ENCODE data around the gene ARMC3. TPM values are rescaled to one million over a fixed set of nuclear protein-coding genes. Genes with fewer than 3 reads are reported as not detected.

Gene ARMC3
- polyA plus RNA-seq, 3 donors: not detected

DNA sequence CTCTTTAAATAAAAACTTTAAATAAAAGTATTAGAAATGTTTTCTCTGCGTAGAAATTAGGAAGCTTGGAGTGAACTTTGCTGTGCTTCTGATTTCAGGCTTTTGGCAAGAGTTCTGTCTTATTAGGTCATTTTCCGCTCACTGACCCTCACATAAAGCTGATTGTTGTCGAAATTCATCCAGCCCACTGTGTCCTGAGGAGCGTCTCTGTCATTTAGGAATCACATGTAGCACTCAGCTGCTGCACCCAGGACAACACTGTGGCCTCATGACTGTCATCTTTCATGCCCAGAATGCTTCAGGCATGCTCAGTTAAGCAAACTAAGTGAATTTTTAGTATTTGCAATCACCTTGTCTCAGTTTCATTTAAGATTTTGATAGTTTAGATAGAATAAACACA, 109.7 kb downstream of the ARMC3 start:
- H3K9me3 ChIP-seq (replicated peaks in 1 of 2; ENCODE audit: control insufficient read depth in 1 of 2, insufficient read depth in 1 of 2, low read length in 2 of 2): no peaks in the 10 kb centered on the region
- H4K20me1 ChIP-seq (ENCODE audit: insufficient read depth, low read length): no peaks in the 10 kb centered on the region
- WGBS (ENCODE audit: insufficient coverage): 89% methylated on average over 3 of the region's 4 CpGs
- intact Hi-C loops (cut with micrococcal nuclease): no loop called here
- Mint-ChIP-seq H3K9me3 (peaks cover 0 to 4% (median 1%) of the 10 kb centered on the region in 7 donors), H3K27ac (no peak overlapping the region), H3K36me3 (no peaks in the 10 kb centered on the region), H3K4me1 (no peaks in the 10 kb centered on the region), H3K4me3 (no peak overlapping the region), H3K27me3 (ENCODE audit: low read depth in 3 of 3) (peaks cover 2 to 8% (median 5%) of the 10 kb centered on the region in 3 donors)
- H3K4me1 ChIP-seq (ENCODE audit: control insufficient read depth in 1 of 2, insufficient read depth in 2 of 2, low read length in 2 of 2): no peaks in the 10 kb centered on the region
- no peak overlapping the region for H3K27ac ChIP-seq (ENCODE audit: low read depth in 1 of 2, low read length in 2 of 2)
- H3K36me3 ChIP-seq (replicated peaks in 1 of 2; ENCODE audit: control insufficient read depth in 1 of 2, insufficient read depth in 2 of 2, low read length in 2 of 2): no peaks in the 10 kb centered on the region
- TF ChIP-seq, protein P1, sequence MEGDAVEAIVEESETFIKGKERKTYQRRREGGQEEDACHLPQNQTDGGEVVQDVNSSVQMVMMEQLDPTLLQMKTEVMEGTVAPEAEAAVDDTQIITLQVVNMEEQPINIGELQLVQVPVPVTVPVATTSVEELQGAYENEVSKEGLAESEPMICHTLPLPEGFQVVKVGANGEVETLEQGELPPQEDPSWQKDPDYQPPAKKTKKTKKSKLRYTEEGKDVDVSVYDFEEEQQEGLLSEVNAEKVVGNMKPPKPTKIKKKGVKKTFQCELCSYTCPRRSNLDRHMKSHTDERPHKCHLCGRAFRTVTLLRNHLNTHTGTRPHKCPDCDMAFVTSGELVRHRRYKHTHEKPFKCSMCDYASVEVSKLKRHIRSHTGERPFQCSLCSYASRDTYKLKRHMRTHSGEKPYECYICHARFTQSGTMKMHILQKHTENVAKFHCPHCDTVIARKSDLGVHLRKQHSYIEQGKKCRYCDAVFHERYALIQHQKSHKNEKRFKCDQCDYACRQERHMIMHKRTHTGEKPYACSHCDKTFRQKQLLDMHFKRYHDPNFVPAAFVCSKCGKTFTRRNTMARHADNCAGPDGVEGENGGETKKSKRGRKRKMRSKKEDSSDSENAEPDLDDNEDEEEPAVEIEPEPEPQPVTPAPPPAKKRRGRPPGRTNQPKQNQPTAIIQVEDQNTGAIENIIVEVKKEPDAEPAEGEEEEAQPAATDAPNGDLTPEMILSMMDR (IDR thresholded peaks at IDR 0.05): no peak
- no peak overlapping the region for H2AFZ ChIP-seq (ENCODE audit: insufficient read depth, low read depth, low read length, poor library complexity, severe bottlenecking)
- no peak overlapping the region for H3K4me3 ChIP-seq (replicated peaks in 1 of 3; ENCODE audit: low read depth in 2 of 3, low read length in 3 of 3)
- H3K9ac ChIP-seq (ENCODE audit: insufficient read depth, low read length, poor library complexity, severe bottlenecking): no peak overlapping the region
- no peak overlapping the region for H3K4me2 ChIP-seq (replicated peaks; ENCODE audit: extremely low read depth, low read length, poor library complexity, severe bottlenecking)
- no peak for DNase-seq
- H3K27me3 ChIP-seq (ENCODE audit: control insufficient read depth in 2 of 2, insufficient read depth in 2 of 2, low read length in 2 of 2): peaks cover 0 to 2% of the 10 kb centered on the region in 2 donors
- H3K79me2 ChIP-seq (ENCODE audit: insufficient read depth, low read length): no peaks in the 10 kb centered on the region

DNA sequence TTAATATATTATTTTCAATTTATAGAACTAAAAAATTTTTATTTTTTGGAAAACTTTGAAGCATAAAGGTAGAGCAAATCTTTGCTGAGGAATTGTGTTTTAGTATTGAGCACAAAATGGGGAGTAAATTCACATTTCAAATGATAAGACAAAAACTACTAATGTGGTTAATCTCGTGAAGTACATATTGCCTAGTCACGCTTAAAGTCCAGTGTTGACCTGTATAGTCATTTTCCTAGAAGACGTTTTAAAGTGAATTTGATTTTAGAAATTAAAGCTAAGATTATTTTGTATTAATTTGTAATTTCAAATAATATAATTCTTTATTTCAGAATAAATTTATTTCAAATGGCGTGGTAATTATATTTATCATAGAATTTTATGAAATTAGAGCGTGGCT, 110.3 kb downstream of the ARMC3 start:
- intact Hi-C loops (cut with micrococcal nuclease): no loop called here
- Histone ChIP-seq H3K36me3 (replicated peaks in 1 of 2; ENCODE audit: control insufficient read depth in 1 of 2, insufficient read depth in 2 of 2, low read length in 2 of 2) (no peaks in the 10 kb centered on the region), H3K27me3 (ENCODE audit: control insufficient read depth in 2 of 2, insufficient read depth in 2 of 2, low read length in 2 of 2) (peaks cover 0 to 2% of the 10 kb centered on the region in 2 donors), H4K20me1 (ENCODE audit: insufficient read depth, low read length) (no peaks in the 10 kb centered on the region), H3K4me2 (replicated peaks; ENCODE audit: extremely low read depth, low read length, poor library complexity, severe bottlenecking) (no peak overlapping the region), H3K9me3 (replicated peaks in 1 of 2; ENCODE audit: control insufficient read depth in 1 of 2, insufficient read depth in 1 of 2, low read length in 2 of 2) (no peaks in the 10 kb centered on the region), H3K4me1 (ENCODE audit: control insufficient read depth in 1 of 2, insufficient read depth in 2 of 2, low read length in 2 of 2) (no peaks in the 10 kb centered on the region), H3K27ac (ENCODE audit: low read depth in 1 of 2, low read length in 2 of 2) (no peak overlapping the region), H3K9ac (ENCODE audit: insufficient read depth, low read length, poor library complexity, severe bottlenecking) (no peak overlapping the region), H2AFZ (ENCODE audit: insufficient read depth, low read depth, low read length, poor library complexity, severe bottlenecking) (no peak overlapping the region), H3K4me3 (replicated peaks in 1 of 3; ENCODE audit: low read depth in 2 of 3, low read length in 3 of 3) (no peak overlapping the region), H3K79me2 (ENCODE audit: insufficient read depth, low read length) (no peaks in the 10 kb centered on the region)
- H3K9me3 Mint-ChIP-seq: peaks cover 0 to 8% (median 2%) of the 10 kb centered on the region in 7 donors
- H3K4me3 Mint-ChIP-seq: no peak overlapping the region
- TF ChIP-seq, protein P1 (IDR thresholded peaks at IDR 0.05): no peak
- H3K27me3 Mint-ChIP-seq (ENCODE audit: low read depth in 3 of 3): peaks cover 2 to 8% (median 5%) of the 10 kb centered on the region in 3 donors
- no CpG with 5 or more reads among the region's 5 CpGs for WGBS (ENCODE audit: insufficient coverage)
- no peaks in the 10 kb centered on the region for H3K4me1 Mint-ChIP-seq
- H3K27ac Mint-ChIP-seq: no peak overlapping the region
- H3K36me3 Mint-ChIP-seq: no peaks in the 10 kb centered on the region
- DNase-seq: no peak
